DND-41 (cell line): ENCODE measurements around the gene PDIK1L.

Source experiments
- CTCF ChIP-seq: IDR thresholded peaks from 2 replicates; pipeline ENCODE4 v1.5.1; 2012; ENCODE audit warnings: borderline replicate concordance, low read length, moderate library complexity, mild to moderate bottlenecking; ENCODE audit not compliant: poor library complexity, severe bottlenecking; ENCODE audit errors: extremely low read depth
- EZH2 ChIP-seq: IDR thresholded peaks from 3 replicates; pipeline ENCODE4 v1.6.1; 2012; ENCODE audit warnings: borderline replicate concordance, low read depth, mild to moderate bottlenecking, moderate library complexity, low read length, inconsistent platforms; ENCODE audit not compliant: severe bottlenecking

- TF ChIP-seq CTCF (no peak), EZH2 (no peak)
These were observed 767 bp downstream of the PDIK1L start for GRCh38 chr1:26112407-26112775.
